Hematopoietic multipotent progenitor cell treated with erythropoietin and hydrocortisone succinate and interleukin-3 and kit ligand, for 17 days (in vitro differentiated cells): Measurements from ENCODE around the gene PRPF31.
"Not testable (repeated sequence)": the region's sequence is repeated elsewhere in the genome, so short reads cannot be mapped to it uniquely, and the experiment has no call there.

Experiments used
- DNase-seq: peaks from one replicate; pipeline ENCODE4 v3.0.0-alpha.2; 2015; ENCODE audit warnings: low spot score

Gene PRPF31

GRCh38 chr19:54115109-54116063, at the start of gene PRPF31, which contains the start of gene TFPT:
Gene PRPF31 (plus strand): TSS chr19:54115754. CDS start chr19:54118279, 2,525 bp downstream.
Gene TFPT (minus strand): TSS chr19:54115657. CDS start chr19:54115269, 388 bp downstream.
- DNase-seq, result peak; percentile 99

DNA sequence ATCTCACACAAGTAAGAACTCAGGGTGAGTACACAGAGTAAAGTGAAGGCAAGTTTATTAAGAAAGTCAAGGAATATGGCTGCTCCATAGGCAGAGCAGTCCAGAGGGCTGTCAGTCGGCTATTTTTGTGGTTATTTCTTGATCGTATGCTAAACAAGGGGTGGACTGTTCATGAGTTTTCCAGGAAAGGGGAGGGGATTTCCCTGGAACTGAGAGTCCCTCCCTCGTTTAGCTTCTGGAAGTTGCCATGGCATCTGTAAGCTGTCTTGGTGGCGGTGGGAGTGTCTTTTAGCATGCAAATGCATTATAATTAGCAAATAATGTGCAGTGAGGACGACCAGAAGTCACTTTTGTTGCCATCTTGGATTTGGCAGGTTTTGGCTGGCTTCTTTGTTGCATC, 46.1 kb upstream of the PRPF31 start:
- DNase-seq, result no peak

GRCh38 chr19:54073829-54074228, 41.7 kb upstream of the PRPF31 start:
- no peak for DNase-seq

- no peak for DNase-seq
Observed at GRCh38 chr19:54074851-54075250, 40.7 kb upstream of the PRPF31 start.

DNA sequence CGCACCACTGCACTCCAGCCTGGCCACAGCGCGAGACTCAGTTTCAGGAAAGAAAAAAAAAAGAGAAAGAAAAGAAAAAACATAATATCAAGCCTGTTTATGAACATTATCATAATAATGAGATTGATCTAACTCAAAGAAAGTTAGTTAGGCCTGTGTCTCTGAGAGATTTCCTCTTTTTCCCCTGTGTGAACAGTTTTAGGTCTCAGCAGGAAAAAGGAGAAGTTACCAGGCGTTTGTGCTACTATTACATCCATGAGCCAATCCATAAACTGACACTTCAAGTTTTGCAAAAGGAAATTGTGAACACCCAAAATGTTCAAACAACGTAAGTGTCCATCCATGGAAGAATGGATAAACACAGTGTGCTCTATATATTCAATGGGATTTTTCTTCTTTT, 38.2 kb upstream of the PRPF31 start:
- no peak for DNase-seq

DNA sequence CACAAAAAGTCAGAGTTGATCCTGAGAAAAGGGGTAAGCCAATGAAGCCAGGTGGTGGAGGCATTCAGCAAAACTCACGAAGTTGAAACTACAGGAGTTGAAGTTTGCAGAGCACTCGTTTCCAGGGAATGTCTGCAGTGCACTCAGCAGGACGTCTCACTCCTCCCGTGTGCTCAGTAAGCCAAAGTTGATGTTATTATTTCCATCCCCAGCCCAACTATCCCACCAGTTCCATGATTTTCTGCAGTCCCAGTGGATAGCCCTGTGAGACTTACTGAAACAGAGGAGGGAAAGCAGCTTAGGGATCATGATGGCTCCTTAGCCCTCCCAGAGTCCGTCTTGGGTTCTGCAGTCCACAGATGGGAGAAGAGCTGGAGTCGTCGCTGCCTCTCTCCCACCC, 34.5 kb upstream of the PRPF31 start, which contains the start of gene TARM1:
TARM1 (minus strand) TSS at position 334 of the 400 bp plus-strand sequence; CDS start at position 309, 25 bp downstream.
- DNase-seq, result no peak

GRCh38 chr19:54084410-54084809, 31.1 kb upstream of the PRPF31 start:
- no peak for DNase-seq

DNA sequence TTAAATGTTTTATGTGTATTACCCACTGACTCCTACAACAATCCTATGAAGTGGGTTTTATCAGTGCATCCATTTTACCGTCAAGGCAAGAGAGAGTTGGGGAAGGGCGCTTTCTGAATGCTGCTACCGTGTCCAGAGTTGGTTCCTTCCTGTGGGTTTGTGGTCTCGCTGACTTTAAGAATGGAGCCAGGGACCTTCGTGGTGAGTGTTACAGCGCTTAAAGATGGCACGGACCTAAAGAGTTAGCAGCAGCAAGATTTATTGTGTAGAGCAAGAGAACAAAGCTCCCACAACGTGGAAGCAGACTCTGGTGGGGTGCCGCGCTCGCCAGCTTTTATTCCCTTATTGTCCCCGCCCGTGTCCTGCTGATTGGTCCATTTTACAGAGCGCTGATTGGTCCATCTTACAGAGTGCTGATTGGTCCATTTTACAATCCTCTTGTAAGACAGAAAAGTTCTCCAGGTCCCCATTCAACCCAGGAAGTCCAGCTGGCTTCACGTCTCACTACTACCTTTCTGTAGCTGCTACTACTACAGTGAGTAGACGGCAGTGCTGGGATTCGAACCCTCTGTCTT, 21.0 kb upstream of the PRPF31 start:
- DNase-seq, result no peak

DNA sequence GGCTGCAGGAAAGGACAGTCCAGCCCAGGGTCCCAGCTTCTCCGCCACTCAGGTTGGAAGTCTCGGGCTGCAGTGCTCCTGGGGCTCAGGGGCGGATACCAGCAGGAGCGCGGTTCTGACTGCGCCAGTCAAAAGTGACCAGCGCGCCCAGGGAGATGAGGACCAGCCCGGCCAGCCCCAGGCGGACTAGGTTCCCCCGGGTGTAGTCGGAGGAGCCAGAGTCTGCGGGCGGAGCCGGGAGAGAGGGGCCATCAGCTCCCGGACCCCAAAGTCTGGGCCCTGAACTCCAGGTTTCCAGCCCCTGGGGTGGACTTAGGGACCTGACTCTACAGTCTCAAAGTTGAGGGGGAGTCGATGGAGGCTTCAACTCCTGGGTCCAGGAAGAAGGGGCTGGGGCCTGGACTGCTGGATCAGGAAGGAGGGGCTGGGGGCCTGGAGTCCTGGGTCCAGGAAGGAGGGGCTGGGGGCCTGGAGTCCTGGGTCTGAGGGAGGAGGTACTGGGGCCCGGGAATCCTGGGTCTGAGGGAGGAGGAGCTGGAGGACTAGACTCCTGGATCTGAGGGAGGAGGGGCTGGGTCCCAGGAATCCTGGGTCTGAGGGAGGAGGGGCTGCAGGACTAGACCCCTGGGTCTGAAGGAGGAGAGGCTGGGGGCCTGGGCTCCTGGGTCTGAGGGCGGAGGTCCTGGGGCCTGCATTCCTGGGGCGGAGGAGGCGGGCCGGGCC, 20.3 kb upstream of the PRPF31 start:
- DNase-seq, result no peak

DNA sequence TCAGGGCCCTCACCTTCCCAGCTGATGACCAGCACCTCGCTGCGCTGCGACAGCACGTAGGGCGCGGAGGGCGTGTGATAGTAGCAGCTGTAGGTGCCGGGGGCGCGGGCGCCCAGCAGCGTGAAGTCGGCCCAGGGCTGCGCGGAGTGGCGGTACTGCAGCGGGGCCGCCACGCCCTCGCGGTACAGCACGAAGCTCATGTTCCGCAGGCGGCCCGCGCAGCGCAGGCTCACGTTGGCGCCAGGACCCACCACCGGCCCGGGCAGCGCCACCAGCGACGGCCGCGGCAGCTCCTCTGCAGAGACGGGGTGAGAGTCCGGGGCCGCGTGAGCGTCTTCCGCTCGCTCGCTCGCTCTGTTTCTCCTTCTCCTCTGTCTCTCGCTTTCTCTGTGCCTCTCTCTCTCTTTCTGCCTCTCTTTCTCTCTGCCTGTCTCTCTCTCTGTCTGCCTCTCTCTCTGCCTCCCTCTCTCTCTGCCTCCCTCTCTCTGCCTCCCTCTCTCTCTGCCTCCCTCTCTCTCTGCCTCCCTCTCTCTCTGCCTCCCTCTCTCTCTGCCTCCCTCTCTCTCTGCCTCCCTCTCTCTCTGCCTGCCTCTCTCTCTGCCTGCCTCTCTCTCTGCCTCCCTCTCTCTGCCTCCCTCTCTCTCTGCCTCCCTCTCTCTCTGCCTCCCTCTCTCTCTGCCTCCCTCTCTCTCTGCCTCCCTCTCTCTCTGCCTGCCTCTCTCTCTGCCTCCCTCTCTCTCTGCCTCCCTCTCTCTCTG, 19.5 kb upstream of the PRPF31 start:
- DNase-seq, result not testable (repeated sequence)

GRCh38 chr19:54096617-54097106, 18.9 kb upstream of the PRPF31 start:
- DNase-seq, result no peak

DNA sequence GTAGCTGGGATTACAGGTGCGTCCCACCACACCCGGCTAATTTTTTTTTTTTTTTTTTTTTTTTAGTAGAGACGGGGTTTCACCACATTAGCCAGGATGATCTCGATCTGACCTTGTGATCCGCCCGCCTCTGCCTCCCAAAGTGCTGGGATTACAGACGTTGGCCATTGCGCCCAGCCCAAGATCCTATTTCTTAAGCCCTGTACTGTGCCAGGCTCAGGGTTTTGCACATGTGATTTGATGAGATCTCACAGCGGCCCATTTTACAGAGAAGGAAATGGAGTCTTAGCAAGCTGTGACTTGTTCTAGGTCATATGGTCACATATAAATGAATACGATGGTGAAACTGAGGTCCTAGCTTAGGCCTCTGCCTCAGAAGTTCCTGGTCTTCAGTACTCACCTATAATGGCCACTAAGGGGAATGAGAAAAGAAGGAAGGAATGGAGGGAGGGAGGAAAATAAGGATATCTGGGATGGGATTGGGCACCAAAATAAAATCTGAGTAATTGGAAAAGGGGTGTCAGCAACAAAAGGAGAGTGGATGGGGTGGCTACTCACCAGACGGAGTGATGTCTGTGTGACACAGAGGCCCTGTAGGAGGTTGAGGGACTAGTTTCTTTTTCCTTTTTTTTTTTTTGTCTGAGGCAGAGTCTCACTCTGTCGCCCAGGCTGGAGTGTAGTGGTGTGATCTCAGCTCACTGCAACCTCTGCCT, 16.2 kb upstream of the PRPF31 start:
- no peak for DNase-seq

- DNase-seq, result not testable (repeated sequence)
Observed at GRCh38 chr19:54099903-54100255, 15.7 kb upstream of the PRPF31 start.

DNA sequence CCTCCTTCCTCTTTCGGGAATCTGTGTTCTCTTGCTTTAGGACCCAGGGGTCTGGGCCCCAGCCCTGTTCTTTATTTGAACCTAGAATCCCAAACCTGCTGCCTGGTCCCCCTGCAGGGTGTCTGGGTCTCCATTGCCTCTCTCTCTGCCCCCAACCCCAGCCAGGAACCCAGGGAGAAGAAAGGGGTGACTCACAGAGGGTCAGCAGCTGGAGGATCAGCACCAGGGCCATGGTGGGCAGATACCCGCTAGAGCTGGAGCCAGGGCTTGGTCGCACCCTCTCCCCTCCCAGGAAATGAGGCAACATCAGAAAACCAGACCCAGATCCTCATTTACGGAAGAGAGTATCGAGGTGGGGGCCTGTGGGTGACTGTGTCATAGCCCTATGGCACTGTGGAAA, 15.0 kb upstream of the PRPF31 start, which contains the start of gene OSCAR:
OSCAR (minus strand) TSS at position 243 of the 400 bp plus-strand sequence; CDS start at position 232, 11 bp downstream.
- DNase-seq, result no peak

DNA sequence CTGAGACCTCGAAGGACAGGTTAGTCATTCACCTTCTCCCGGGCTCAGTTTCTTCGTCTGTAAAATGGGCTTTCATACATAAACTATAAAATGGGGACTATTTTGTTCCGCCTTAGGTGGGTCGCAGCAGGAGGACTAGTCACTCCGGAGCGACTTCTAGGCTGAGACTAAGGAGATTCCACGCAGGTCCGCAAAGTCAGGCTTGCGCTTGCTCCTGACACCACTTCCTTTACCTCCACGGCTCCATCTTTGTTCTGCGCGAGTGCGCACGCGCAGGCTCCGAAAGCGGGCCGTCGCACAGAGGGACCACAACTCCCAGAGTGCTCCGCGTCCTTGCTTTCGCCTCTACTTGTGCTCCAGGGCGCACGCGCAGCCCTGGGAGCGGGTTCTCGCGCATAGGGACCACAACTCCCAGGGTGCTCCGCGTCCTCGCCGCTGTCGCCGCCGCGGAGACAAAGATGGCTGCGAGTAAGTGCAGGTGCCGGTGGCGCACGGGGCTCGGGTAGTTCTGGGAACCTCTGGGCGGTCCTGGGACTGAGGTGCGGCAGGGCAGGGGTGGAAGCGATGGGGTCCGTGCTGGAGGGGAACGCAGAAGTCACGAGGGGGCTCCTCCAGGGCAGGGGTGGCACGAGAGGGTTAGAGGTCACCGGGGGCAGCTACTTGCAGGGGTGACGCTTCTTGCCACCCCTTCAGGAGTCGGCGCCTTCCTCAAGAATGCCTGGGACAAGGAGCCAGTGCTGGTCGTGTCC, 13.0 kb upstream of the PRPF31 start, which contains the start of gene NDUFA3:
NDUFA3 (plus strand) TSS at position 435 of the 749 bp plus-strand sequence; CDS start at position 459, 24 bp downstream.
- DNase-seq, result peak; percentile 99

GRCh38 chr19:54104998-54105715, 10.4 kb upstream of the PRPF31 start:
- DNase-seq, result no peak

- DNase-seq, result no peak
Observed at GRCh38 chr19:54105796-54106195, 9.8 kb upstream of the PRPF31 start.

DNA sequence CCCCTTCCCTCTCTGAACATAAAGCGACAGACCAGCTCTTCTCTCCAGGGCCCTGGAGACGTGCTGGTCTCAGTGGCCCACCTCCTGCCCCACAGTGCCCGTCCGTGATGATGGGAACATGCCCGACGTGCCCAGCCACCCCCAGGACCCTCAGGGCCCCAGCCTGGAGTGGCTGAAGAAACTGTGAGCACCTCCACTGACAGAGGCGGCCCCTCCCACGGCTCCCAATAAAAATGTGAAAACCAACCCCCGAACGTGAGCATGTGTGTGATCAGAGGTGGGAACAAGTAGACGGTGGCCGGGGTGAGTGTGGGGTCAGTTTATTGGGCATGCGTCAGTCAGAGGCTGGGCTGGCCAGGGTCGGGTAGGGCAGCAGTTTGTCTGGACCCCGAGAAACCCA, 8.8 kb upstream of the PRPF31 start:
- DNase-seq, result no peak

DNA sequence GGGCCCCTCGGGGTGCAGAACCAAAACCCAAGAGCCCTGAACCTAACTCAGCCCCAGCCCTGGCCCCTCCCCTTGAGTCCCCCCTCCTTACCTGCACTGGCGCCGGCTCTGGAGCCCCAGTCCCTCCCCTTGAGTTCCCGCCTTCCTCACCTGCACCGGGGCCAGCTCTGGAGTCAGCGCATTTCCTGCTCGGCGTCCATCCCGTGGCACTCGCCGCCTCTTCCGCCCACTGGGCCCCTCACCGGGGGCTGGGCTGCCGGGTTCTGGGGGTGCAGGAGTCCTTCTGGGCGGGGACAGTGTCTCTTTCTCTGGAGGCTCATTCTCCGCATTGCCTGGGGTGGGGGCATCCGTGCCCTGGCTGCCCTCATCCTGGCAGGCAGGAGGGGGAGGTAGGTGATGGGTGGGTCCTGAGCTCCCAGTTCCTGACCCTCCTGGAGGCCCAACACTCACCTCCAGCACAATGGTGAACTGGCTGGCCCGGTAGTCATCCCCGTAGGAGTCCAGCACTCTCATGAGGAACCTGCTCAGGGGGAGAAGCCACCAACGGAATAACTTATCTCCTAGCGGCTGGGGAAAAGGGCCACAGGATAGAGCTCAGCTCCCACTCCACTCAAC, 7.6 kb upstream of the PRPF31 start:
- no peak for DNase-seq
